Measurements from ENCODE around the gene POU6F2. TPM values are rescaled to one million over a fixed set of nuclear protein-coding genes. Genes with fewer than 3 reads are reported as not detected.
"Not testable (repeated sequence)": the region's sequence is repeated elsewhere in the genome, so short reads cannot be mapped to it uniquely, and the experiment has no call there.

The POU6F2 gene
- total RNA-seq, 4 donors from 2014 or later, result not detected

- Histone ChIP-seq H3K9me3 (no peaks in the 10 kb centered on the region), H3K4me1 (no peaks in the 10 kb centered on the region), H3K27ac (no peak overlapping the region), H3K36me3 (no peaks in the 10 kb centered on the region), H3K27me3 (no peaks in the 10 kb centered on the region), H3K4me3 (no peak overlapping the region)
- no peak for DNase-seq (ENCODE audit: low spot score in 2 of 2)
- 95% methylated on average over 10 of the region's 10 CpGs for WGBS
- no peak for TF ChIP-seq EP300 (IDR thresholded peaks at IDR 0.05)
- no peak for TF ChIP-seq POLR2AphosphoS5 (IDR thresholded peaks at IDR 0.05)
- no peak for TF ChIP-seq CTCF (IDR thresholded peaks at IDR 0.05)
- TF ChIP-seq POLR2A (IDR thresholded peaks at IDR 0.05), result no peak
Measured at GRCh38 chr7:38934536-38934935, 43.2 kb upstream of the POU6F2 start.

- WGBS, result 63% methylated on average over 1 of the region's 1 CpG
- no peak overlapping the region for H3K27ac ChIP-seq
- H3K4me1 ChIP-seq, result no peaks in the 10 kb centered on the region
- H3K36me3 ChIP-seq, result no peaks in the 10 kb centered on the region
- TF ChIP-seq POLR2AphosphoS5 (IDR thresholded peaks at IDR 0.05) (no peak), EP300 (IDR thresholded peaks at IDR 0.05) (no peak), POLR2A (IDR thresholded peaks at IDR 0.05) (no peak)
- no peaks in the 10 kb centered on the region for H3K27me3 ChIP-seq
- H3K9me3 ChIP-seq, result no peaks in the 10 kb centered on the region
- DNase-seq (ENCODE audit: low spot score in 2 of 2), result no peak
- H3K4me3 ChIP-seq, result no peak overlapping the region
Measured at GRCh38 chr7:38936641-38937040, 41.1 kb upstream of the POU6F2 start.

- no peak for DNase-seq (ENCODE audit: low spot score in 2 of 2)
- TF ChIP-seq EP300 (IDR thresholded peaks at IDR 0.05), result no peak
- no peak for TF ChIP-seq CTCF (IDR thresholded peaks at IDR 0.05)
- TF ChIP-seq POLR2A (IDR thresholded peaks at IDR 0.05), result no peak
- no peak for TF ChIP-seq POLR2AphosphoS5 (IDR thresholded peaks at IDR 0.05)
- no peaks in the 10 kb centered on the region for H3K4me1 ChIP-seq
- WGBS, result 50% methylated on average over 1 of the region's 1 CpG
- H3K36me3 ChIP-seq, result no peaks in the 10 kb centered on the region
- H3K4me3 ChIP-seq, result no peak overlapping the region
- no peaks in the 10 kb centered on the region for H3K9me3 ChIP-seq
- H3K27me3 ChIP-seq, result no peaks in the 10 kb centered on the region
- H3K27ac ChIP-seq, result no peak overlapping the region
Measured at GRCh38 chr7:38938001-38938485, 39.7 kb upstream of the POU6F2 start.

GRCh38 chr7:38938589-38938988, 39.1 kb upstream of the POU6F2 start:
- 86% methylated on average over 4 of the region's 4 CpGs for WGBS
- no peaks in the 10 kb centered on the region for H3K36me3 ChIP-seq
- TF ChIP-seq CTCF (IDR thresholded peaks at IDR 0.05) (no peak), EP300 (IDR thresholded peaks at IDR 0.05) (no peak), POLR2A (IDR thresholded peaks at IDR 0.05) (no peak), POLR2AphosphoS5 (IDR thresholded peaks at IDR 0.05) (no peak)
- no peak overlapping the region for H3K27ac ChIP-seq
- no peaks in the 10 kb centered on the region for H3K9me3 ChIP-seq
- DNase-seq (ENCODE audit: low spot score in 2 of 2), result no peak
- H3K27me3 ChIP-seq, result no peaks in the 10 kb centered on the region
- no peaks in the 10 kb centered on the region for H3K4me1 ChIP-seq
- H3K4me3 ChIP-seq, result no peak overlapping the region

GRCh38 chr7:38940774-38941173, 36.9 kb upstream of the POU6F2 start:
- DNase-seq (ENCODE audit: low spot score in 2 of 2), result no peak
- WGBS, result 70% methylated on average over 3 of the region's 3 CpGs
- TF ChIP-seq POLR2A (IDR thresholded peaks at IDR 0.05) (no peak), CTCF (IDR thresholded peaks at IDR 0.05) (no peak)

GRCh38 chr7:38942431-38943051, 35.2 kb upstream of the POU6F2 start:
- no peak for TF ChIP-seq EP300 (IDR thresholded peaks at IDR 0.05)
- TF ChIP-seq CTCF (IDR thresholded peaks at IDR 0.05), result no peak
- TF ChIP-seq POLR2AphosphoS5 (IDR thresholded peaks at IDR 0.05), result no peak
- no peak for TF ChIP-seq POLR2A (IDR thresholded peaks at IDR 0.05)
- H3K27ac ChIP-seq, result no peak overlapping the region
- DNase-seq (ENCODE audit: low spot score in 2 of 2), result no peak
- H3K27me3 ChIP-seq, result no peaks in the 10 kb centered on the region
- no peaks in the 10 kb centered on the region for H3K36me3 ChIP-seq
- H3K4me1 ChIP-seq, result no peaks in the 10 kb centered on the region
- 77% methylated on average over 4 of the region's 4 CpGs for WGBS
- H3K9me3 ChIP-seq, result no peaks in the 10 kb centered on the region
- no peak overlapping the region for H3K4me3 ChIP-seq

More at GRCh38 chr7:38940774-38941173, 36.9 kb upstream of the POU6F2 start:
- no peaks in the 10 kb centered on the region for H3K27me3 ChIP-seq
- H3K27ac ChIP-seq, result no peak overlapping the region
- H3K4me3 ChIP-seq, result no peak overlapping the region
- H3K9me3 ChIP-seq, result no peaks in the 10 kb centered on the region
- H3K36me3 ChIP-seq, result no peaks in the 10 kb centered on the region
- H3K4me1 ChIP-seq, result no peaks in the 10 kb centered on the region

- not testable (repeated sequence) for DNase-seq (ENCODE audit: low spot score in 2 of 2); H3K27ac ChIP-seq; H3K36me3 ChIP-seq; H3K4me3 ChIP-seq; H3K9me3 ChIP-seq; H3K4me1 ChIP-seq; H3K27me3 ChIP-seq
- WGBS, result 90% methylated on average over 4 of the region's 4 CpGs
Measured at GRCh38 chr7:38947541-38947940, 30.2 kb upstream of the POU6F2 start.

Data from suprapubic skin (tissue), 4 donors.